GM03348 (cell line): ENCODE results near the gene OR14C36.
"Not testable (repeated sequence)": the region's sequence is repeated elsewhere in the genome, so short reads cannot be mapped to it uniquely, and the experiment has no call there.

ENCODE experiments used
- DNase-seq: peaks from one replicate; pipeline ENCODE4 v3.0.0; 2012; ENCODE audit warnings: low spot score

Gene OR14C36

GRCh38 chr1:248348475-248348874 lies at the start of gene OR14C36:
Gene OR14C36 (plus strand): TSS chr1:248348775. CDS start chr1:248348775, 0 bp downstream.
- DNase-seq = no peak

- DNase-seq = no peak
These were observed 45.3 kb upstream of the OR14C36 start, which contains the start of gene OR2T12 for GRCh38 chr1:248303324-248303723. Gene OR2T12 (minus strand): TSS chr1:248303424. CDS start chr1:248295578, 7,846 bp downstream.

GRCh38 chr1:248305672-248306071 lies 42.9 kb upstream of the OR14C36 start:
- DNase-seq = not testable (repeated sequence)

- no peak for DNase-seq
These were observed 42.5 kb upstream of the OR14C36 start for GRCh38 chr1:248306103-248306502.

DNA sequence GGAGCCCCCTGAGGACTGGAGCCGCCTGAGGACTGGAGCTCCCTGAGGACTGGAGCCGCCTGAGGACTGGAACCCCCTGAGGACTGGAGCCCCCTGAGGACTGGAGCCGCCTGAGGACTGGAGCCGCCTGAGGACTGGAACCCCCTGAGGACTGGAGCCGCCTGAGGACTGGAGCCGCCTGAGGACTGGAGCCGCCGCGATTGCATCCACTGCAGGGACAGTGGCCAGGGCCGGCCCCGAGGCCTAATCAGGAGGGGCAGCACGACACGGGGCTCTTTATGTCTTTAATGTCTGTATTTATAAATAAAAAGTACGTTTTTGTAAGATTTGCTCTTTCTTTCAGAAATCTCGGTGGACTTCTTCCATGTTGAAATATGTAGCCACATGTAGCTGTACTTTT lies 41.8 kb upstream of the OR14C36 start:
- DNase-seq = not testable (repeated sequence)

GRCh38 chr1:248316796-248317195 lies 31.8 kb upstream of the OR14C36 start:
- DNase-seq = no peak

GRCh38 chr1:248324468-248324867 lies 24.1 kb upstream of the OR14C36 start, which contains the start of gene OR2M7:
Gene OR2M7 (minus strand): TSS chr1:248324568. CDS start chr1:248324568, 0 bp downstream.
- no peak for DNase-seq

- no peak for DNase-seq
These were observed 5.1 kb upstream of the OR14C36 start for GRCh38 chr1:248343451-248343850.

DNA sequence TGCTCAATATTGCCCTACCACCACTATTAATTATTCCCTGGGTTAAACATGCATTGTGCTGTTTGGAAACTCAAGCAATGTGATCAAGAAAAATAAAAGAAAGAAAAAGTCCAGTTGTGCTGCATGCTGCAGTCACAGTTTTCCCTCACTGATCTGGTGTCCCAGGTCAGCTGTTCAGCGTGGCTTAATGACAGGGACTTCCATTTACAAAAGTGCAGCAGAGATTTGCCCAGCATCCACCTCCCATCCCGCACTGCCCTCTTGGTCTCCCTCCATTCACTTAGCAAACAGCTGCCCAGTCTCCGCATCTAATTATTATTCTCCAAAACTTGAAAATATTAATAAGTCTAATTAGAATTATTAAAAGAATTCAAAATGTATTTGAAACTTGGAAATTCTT lies 10.8 kb downstream of the OR14C36 start:
- no peak for DNase-seq

DNA sequence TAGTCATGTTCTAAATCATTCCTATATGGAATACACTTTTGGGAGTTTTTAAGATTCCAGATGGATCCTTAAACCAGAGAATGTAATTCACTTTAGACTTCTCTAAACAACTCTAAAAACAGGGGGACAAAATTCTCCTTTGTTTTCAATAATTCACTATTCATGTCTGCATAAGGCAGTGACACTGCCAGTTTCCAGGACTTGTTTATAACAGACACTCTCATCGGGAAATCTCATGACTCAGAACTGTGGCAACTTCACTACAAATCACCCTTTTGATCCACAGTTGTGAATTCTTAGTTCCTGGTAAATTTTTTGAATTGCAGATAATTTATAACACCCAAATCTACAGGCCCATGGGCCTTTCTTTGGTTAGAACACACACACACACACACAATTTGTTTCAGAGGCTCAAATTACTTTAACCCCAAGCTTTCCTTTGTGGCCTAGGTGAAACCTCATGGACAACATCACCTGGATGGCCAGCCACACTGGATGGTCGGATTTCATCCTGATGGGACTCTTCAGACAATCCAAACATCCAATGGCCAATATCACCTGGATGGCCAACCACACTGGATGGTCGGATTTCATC lies 12.6 kb downstream of the OR14C36 start, which contains the start of gene OR2T4:
TSS of gene OR2T4 (plus strand) at position 545 of the 595 bp plus-strand sequence. CDS start at position 545, 0 bp downstream.
- DNase-seq = no peak

- no peak for DNase-seq
These were observed 18.0 kb downstream of the OR14C36 start for GRCh38 chr1:248366609-248367008.

DNA sequence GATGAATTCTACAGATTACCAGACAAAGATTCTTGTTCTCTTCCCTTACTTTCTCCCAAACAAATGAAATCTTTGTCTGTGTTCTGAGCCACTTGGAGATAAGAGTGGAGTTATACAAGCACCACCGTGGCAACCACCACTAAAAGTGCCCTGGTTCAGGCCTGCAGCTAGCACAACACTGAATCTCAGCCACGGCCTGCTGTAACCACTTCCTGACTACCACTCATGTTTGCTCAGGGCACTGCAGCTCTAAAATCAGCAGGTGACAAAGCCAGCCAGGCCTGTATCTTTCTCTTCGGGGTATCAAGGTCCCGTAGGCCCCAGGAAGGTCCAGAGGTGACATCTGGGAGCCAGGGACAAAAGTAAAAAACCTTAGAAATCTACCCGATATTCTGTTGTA lies 23.8 kb downstream of the OR14C36 start:
- DNase-seq = no peak

GRCh38 chr1:248373761-248374160 lies 25.2 kb downstream of the OR14C36 start:
- no peak for DNase-seq

DNA sequence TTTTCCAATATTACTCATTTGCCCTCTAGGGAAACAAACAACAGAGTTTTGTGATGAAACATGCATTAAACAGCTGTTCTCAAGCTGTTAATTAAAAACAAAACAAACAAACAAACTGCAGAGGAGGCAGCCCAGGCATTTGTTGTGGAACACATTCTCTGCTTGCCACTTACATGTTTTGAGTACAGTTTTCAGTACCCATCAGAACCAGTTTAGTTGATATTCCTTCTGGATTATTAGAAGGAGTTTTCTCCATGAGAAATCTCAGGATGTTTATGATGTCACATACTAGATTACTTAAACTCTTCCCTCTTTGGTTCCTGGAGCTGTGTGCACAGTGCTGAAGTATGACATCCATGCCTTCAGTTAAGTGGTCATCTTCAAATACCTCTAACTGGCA lies 26.9 kb downstream of the OR14C36 start, which contains the start of gene OR2T6:
TSS of gene OR2T6 (plus strand) at position 301 of the 400 bp plus-strand sequence. CDS start 11,863 bp downstream, outside the sequence.
- no peak for DNase-seq

GRCh38 chr1:248376916-248377315 lies 28.3 kb downstream of the OR14C36 start:
- no peak for DNase-seq

GRCh38 chr1:248380854-248381253 lies 32.3 kb downstream of the OR14C36 start:
- no peak for DNase-seq

GRCh38 chr1:248388426-248388825 lies 39.9 kb downstream of the OR14C36 start:
- no peak for DNase-seq

DNA sequence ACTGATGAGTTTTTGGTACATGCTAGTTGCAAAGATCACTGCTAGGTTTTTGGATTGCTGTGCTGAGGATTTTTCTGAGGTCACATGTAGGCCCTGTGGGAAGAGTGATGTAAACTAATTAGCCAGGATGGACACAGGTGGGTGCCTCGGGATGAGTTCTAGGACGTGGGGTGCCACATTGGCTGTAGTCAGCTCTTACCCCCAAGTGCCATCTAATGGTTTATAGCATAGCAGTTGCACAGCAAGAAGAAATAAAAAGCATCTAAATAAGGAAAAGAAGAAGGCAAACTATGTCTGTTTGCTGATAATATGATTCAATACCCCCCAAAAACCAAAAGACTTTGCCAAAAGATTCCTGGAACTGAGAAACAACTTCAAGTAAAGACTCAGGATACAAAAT lies 44.5 kb downstream of the OR14C36 start:
- no peak for DNase-seq
